Measurements from ENCODE around the gene CIT.

DNA sequence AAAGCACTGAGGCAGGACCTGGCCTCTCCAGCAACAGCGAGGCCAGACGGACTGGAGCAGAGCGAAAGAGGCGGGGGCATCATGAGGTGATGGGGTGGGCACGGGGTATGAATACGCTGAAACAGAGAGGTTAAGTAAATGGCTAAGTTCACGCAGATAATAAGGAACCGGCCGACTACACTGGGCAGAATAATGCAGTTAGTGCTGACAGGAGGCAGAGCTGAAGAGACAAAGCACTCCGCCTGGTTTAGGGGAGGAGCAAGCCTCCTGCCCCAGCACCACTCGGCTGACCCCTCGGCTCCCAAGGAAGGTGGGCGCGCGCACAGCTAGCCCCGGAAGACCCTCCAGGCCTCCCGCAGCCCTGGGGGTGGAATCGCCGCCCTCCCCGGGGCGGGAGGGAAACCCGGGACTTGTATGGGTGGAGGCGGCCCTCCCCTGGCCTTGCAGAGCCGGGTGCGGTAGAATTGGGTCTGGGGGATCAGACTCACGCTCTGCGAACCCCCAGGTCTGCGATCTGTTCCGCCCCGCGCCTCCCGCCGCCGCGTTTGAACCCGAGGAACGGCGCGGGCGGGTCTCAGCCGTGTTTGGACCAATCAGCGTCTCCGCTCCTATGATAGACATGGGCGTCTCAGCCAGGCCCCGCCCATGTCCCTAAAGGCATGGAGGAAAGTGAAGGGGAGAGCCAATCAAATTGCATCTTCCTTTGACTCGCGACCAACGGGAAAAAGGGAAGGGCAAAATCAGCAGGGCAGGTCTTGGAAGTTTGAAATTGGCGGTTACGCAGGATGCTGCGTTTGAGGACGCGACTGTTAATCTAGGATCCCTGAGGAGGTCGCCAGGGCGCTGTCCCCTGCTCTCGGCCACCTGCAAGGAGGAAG lies at the start of gene CIT:
- no peak for TF ChIP-seq EZH2 (IDR thresholded peaks at IDR 0.05; ENCODE audit: low read length, unreplicated experiment)
- TF ChIP-seq, protein P1, sequence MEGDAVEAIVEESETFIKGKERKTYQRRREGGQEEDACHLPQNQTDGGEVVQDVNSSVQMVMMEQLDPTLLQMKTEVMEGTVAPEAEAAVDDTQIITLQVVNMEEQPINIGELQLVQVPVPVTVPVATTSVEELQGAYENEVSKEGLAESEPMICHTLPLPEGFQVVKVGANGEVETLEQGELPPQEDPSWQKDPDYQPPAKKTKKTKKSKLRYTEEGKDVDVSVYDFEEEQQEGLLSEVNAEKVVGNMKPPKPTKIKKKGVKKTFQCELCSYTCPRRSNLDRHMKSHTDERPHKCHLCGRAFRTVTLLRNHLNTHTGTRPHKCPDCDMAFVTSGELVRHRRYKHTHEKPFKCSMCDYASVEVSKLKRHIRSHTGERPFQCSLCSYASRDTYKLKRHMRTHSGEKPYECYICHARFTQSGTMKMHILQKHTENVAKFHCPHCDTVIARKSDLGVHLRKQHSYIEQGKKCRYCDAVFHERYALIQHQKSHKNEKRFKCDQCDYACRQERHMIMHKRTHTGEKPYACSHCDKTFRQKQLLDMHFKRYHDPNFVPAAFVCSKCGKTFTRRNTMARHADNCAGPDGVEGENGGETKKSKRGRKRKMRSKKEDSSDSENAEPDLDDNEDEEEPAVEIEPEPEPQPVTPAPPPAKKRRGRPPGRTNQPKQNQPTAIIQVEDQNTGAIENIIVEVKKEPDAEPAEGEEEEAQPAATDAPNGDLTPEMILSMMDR (conservative IDR thresholded peaks at IDR 0.05; ENCODE audit: low read depth, low read length), result no peak
- no peak for TF ChIP-seq EZH2phosphoT487 (IDR thresholded peaks at IDR 0.05; ENCODE audit: borderline replicate concordance, low read length)
